Endodermal cell (in vitro differentiated cells): Measurements from ENCODE around the gene PTCRA. TPM values are rescaled to one million over a fixed set of nuclear protein-coding genes. Genes with fewer than 3 reads are reported as not detected.

Experiments
- DNase-seq: peaks from one replicate; pipeline ENCODE4 v3.0.0-alpha.2; 2017
- H3K27ac ChIP-seq: 2 replicates; pipeline ENCODE4 v1.5.1; 2013; ENCODE audit warnings: mild to moderate bottlenecking, low read depth, low read length, moderate library complexity
- H3K27me3 ChIP-seq: 2 replicates; pipeline ENCODE4 v1.6.1; 2013; ENCODE audit warnings: mild to moderate bottlenecking, low read length, moderate library complexity; ENCODE audit not compliant: insufficient read depth, control insufficient read depth, poor library complexity, severe bottlenecking
- H3K36me3 ChIP-seq: 2 replicates; pipeline ENCODE4 v1.7.0; 2013; ENCODE audit warnings: mild to moderate bottlenecking, low read length, moderate library complexity; ENCODE audit not compliant: control insufficient read depth, insufficient read depth
- H3K4me1 ChIP-seq: one replicate; pipeline ENCODE4 v1.7.0; 2013; ENCODE audit warnings: low read length; ENCODE audit not compliant: control insufficient read depth, insufficient read depth
- H3K4me3 ChIP-seq: 2 replicates; pipeline ENCODE4 v1.5.1; 2013; ENCODE audit warnings: mild to moderate bottlenecking, low read length, moderate library complexity
- H3K9ac ChIP-seq: 2 replicates; pipeline ENCODE4 v1.6.1; 2013; ENCODE audit warnings: mild to moderate bottlenecking, low read length, moderate library complexity; ENCODE audit not compliant: poor library complexity, severe bottlenecking; ENCODE audit errors: extremely low read depth
- H3K9me3 ChIP-seq: 2 replicates; pipeline ENCODE4 v1.6.1; 2013; ENCODE audit warnings: mild to moderate bottlenecking, low read length, moderate library complexity; ENCODE audit not compliant: control insufficient read depth
- H3K27ac Mint-ChIP-seq: 2 replicates; pipeline ENCODE4 v1.8.0; 2020; ENCODE audit warnings: mixed read lengths
- H3K27me3 Mint-ChIP-seq: 2 replicates; pipeline ENCODE4 v1.8.0; 2021; ENCODE audit warnings: mild to moderate bottlenecking, mixed read lengths; ENCODE audit not compliant: insufficient read depth
- H3K36me3 Mint-ChIP-seq: 2 replicates; pipeline ENCODE4 v1.8.0; 2020; ENCODE audit warnings: low read depth, mixed read lengths
- H3K4me1 Mint-ChIP-seq: 2 replicates; pipeline ENCODE4 v1.8.0; 2020; ENCODE audit warnings: mixed read lengths
- H3K4me3 Mint-ChIP-seq: 2 replicates; pipeline ENCODE4 v1.8.0; 2020; ENCODE audit warnings: mild to moderate bottlenecking, moderate library complexity, mixed read lengths
- H3K9me3 Mint-ChIP-seq: 2 replicates; pipeline ENCODE4 v1.8.0; 2020; ENCODE audit warnings: mild to moderate bottlenecking, mixed read lengths
- WGBS, 2 experiments: methylation state at CpG; one replicate each; pipeline versions ENCODE4 v1.1.5 to v1.1.7; 2013; ENCODE audit warnings: missing lambda C conversion rate in 2 of 2, mixed read lengths in 1 of 2; ENCODE audit not compliant: insufficient coverage in 1 of 2, insufficient read length in 1 of 2; 5-methylcytosine and 5-hydroxymethylcytosine counted together
- total RNA-seq, 2 donors: library from RNA; stranded (reverse); fragmentation: NEBNext Ultra II Directional in 1 of 2; extraction: Animal tissue kit (Norgen Biotek cat#: 25700) in 1 of 2; gene quantifications; 2 replicates in 1 of 2; 3 replicates in 1 of 2; pipeline ENCODE4 v1.2.1, GENCODE V29; 2021
- TF ChIP-seq, protein P1 (sequence below): fragments of 200-600 bp; sonication (generic); conservative IDR thresholded peaks from 2 replicates; pipeline ENCODE4 v1.5.0; 2021; ENCODE audit warnings: antibody characterized with exemption, mild to moderate bottlenecking

PTCRA gene
- total RNA-seq, 2 donors from 2014 or later, result not detected

DNA sequence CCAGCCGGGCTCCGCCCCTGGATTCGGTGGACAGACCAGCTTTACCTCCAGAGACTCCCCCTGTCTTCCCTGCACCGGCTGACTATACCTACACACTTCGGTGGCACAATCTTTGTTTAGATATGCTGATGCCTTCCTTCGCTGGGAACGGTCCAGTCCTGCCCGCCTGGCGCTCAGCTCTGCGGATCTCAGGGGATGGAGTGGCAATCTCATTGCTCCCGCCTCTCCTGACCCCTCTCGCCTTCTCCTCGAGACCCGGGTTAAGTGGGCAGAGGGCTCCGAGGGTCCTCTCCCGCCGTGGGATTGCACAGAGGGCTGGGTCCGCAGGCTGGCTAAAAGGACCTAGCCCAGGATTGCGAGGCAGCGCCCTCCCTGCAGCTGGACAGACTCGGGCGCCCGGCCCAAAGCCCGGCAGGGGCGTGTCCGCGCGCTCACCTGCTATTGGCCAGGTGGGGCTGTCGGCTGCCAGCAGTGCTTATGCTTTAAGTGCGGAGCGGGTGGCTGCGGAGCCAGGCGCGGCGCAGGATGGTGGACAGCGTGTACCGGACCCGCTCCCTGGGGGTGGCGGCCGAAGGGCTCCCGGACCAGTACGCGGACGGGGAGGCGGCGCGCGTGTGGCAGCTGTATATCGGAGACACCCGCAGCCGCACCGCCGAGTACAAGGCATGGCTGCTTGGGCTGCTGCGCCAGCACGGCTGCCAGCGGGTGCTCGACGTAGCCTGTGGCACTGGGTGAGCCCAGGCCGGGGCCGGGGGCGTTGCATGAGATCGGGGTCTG, 44.6 kb downstream of the PTCRA start, which contains the start of gene GNMT:
Gene GNMT (plus strand): TSS at position 512 of the 777 bp plus-strand sequence. CDS start 14 bp downstream, at position 526.
- Mint-ChIP-seq H3K4me3 (peak within 1 kb of the TSS; percentile 66), H3K4me1 (peaks cover 6% of the 10 kb centered on the region), H3K9me3 (no peaks in the 10 kb centered on the region), H3K36me3 (peaks cover 17% of the 10 kb centered on the region), H3K27ac (peak within 1 kb of the TSS; percentile 61), H3K27me3 (peaks cover 33% of the 10 kb centered on the region)
- no peaks in the 10 kb centered on the region for H3K36me3 ChIP-seq
- no peaks in the 10 kb centered on the region for H3K4me1 ChIP-seq
- H3K4me3 ChIP-seq, result peak within 1 kb of the TSS; percentile 83
- WGBS, 2 experiments, result 6 to 8% methylated on average over 44 to 62 of the region's 62 CpGs
- no peak within 1 kb of the TSS for H3K27ac ChIP-seq
- DNase-seq, result peak; percentile 94
- no peak within 1 kb of the TSS for H3K9ac ChIP-seq
- H3K27me3 ChIP-seq, result peaks cover 28% of the 10 kb centered on the region
- no peaks in the 10 kb centered on the region for H3K9me3 ChIP-seq
- TF ChIP-seq, protein P1, sequence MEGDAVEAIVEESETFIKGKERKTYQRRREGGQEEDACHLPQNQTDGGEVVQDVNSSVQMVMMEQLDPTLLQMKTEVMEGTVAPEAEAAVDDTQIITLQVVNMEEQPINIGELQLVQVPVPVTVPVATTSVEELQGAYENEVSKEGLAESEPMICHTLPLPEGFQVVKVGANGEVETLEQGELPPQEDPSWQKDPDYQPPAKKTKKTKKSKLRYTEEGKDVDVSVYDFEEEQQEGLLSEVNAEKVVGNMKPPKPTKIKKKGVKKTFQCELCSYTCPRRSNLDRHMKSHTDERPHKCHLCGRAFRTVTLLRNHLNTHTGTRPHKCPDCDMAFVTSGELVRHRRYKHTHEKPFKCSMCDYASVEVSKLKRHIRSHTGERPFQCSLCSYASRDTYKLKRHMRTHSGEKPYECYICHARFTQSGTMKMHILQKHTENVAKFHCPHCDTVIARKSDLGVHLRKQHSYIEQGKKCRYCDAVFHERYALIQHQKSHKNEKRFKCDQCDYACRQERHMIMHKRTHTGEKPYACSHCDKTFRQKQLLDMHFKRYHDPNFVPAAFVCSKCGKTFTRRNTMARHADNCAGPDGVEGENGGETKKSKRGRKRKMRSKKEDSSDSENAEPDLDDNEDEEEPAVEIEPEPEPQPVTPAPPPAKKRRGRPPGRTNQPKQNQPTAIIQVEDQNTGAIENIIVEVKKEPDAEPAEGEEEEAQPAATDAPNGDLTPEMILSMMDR, result no peak

DNA sequence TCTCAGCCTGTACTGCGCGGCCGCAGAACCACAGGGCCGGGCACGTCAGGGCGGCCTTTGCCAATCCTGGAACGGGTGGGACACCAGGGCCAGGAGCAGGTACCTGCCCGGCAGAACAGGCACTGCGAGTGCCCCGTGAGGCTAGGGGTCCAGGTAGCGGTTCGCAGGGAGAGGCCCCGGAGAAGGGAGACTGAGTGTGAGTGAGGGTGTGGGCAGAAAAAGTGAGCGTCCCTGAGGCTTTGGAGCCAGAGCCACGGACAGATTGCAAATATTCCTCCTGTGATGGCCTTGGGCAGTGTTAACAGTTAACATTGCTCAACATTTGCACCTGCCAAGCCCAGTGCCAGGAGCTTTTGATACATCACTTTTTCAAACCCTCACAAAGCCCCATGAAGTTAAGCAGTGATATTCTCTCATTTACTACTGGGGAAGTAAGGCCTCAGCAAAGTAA, 45.2 kb downstream of the PTCRA start:
- no peaks in the 10 kb centered on the region for H3K4me1 ChIP-seq
- H3K4me3 Mint-ChIP-seq, result peak overlapping the region; percentile 66

DNA sequence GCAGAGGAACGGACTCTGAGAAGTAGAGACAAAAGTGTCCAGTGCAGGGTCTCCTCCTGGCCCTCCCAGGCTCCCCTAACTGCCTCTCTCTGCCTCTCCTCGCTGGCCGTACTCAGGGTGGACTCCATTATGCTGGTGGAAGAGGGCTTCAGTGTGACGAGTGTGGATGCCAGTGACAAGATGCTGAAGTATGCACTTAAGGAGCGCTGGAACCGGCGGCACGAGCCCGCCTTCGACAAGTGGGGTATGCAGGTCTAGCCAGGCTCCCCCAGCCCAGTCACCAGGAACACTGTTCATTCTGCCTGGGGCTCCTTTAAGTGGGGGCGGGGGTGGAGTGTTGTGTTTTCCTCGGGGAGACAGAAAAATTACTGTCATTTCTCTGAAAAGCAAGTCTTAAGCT, 46.2 kb downstream of the PTCRA start:
- Histone ChIP-seq H3K27me3 (peaks cover 28% of the 10 kb centered on the region), H3K9me3 (no peaks in the 10 kb centered on the region), H3K27ac (no peak overlapping the region), H3K4me3 (no peak overlapping the region), H3K4me1 (no peaks in the 10 kb centered on the region), H3K9ac (no peak overlapping the region), H3K36me3 (no peaks in the 10 kb centered on the region)
- DNase-seq, result no peak
- no peak overlapping the region for H3K4me3 Mint-ChIP-seq
- no peaks in the 10 kb centered on the region for H3K9me3 Mint-ChIP-seq
- peaks cover 6% of the 10 kb centered on the region for H3K4me1 Mint-ChIP-seq
- peaks cover 25% of the 10 kb centered on the region for H3K36me3 Mint-ChIP-seq
- WGBS, 2 experiments, result 92 to 95% methylated on average over 9 to 12 of the region's 12 CpGs
- no peak overlapping the region for H3K27ac Mint-ChIP-seq
- TF ChIP-seq, protein P1, result no peak
- peaks cover 33% of the 10 kb centered on the region for H3K27me3 Mint-ChIP-seq

More for the DNA sequence above, 45.2 kb downstream of the PTCRA start:
- Mint-ChIP-seq H3K9me3 (no peaks in the 10 kb centered on the region), H3K4me1 (peaks cover 6% of the 10 kb centered on the region), H3K27ac (no peak overlapping the region), H3K27me3 (peaks cover 33% of the 10 kb centered on the region), H3K36me3 (peaks cover 20% of the 10 kb centered on the region)
- 41 to 61% methylated on average over 7 to 15 of the region's 15 CpGs for whole genome bisulfite sequencing, 2 experiments
- DNase-seq, result no peak
- Histone ChIP-seq H3K36me3 (no peaks in the 10 kb centered on the region), H3K27ac (no peak overlapping the region), H3K9ac (no peak overlapping the region), H3K27me3 (peaks cover 28% of the 10 kb centered on the region), H3K9me3 (no peaks in the 10 kb centered on the region), H3K4me3 (peak overlapping the region; percentile 83)
- TF ChIP-seq, protein P1, result no peak
